Transverse colon (tissue), 4 donors: Measurements from ENCODE around the gene NCMAP. TPM values are rescaled to one million over a fixed set of nuclear protein-coding genes. Genes with fewer than 3 reads are reported as not detected.

Source experiments
- DNase-seq: peaks from one replicate; pipeline ENCODE4 v3.0.0-alpha.2; 2019
- H3K27ac ChIP-seq, 4 donors: fragments of 200-600 bp; sonication (generic); 2 replicates each; pipeline ENCODE4 v1.5.1; 2016 to 2018; ENCODE audit warnings: inconsistent platforms in 4 of 4
- H3K27me3 ChIP-seq: fragments of 200-600 bp; sonication (generic); 2 replicates; pipeline ENCODE4 v1.5.1; 2017; ENCODE audit warnings: inconsistent platforms
- H3K36me3 ChIP-seq, 4 donors: fragments of 200-600 bp; sonication (generic); 2 replicates each; pipeline ENCODE4 v1.5.1; 2017 to 2019; ENCODE audit warnings: inconsistent platforms in 4 of 4
- H3K4me1 ChIP-seq, 4 donors: fragments of 200-600 bp; sonication (generic); 2 replicates each; pipeline ENCODE4 v1.5.1; 2017 to 2020; ENCODE audit warnings: inconsistent platforms in 4 of 4
- H3K4me3 ChIP-seq, 4 donors: fragments of 200-600 bp; sonication (generic); 1 replicate in 1 of 4; 2 replicates in 3 of 4; pipeline versions ENCODE4 v1.5.1 to v1.6.1; 2017 to 2019; ENCODE audit warnings: inconsistent platforms in 4 of 4
- H3K9me3 ChIP-seq, 2 donors: fragments of 200-600 bp; sonication (generic); 2 replicates each; pipeline ENCODE4 v1.5.1; 2017 to 2019; ENCODE audit warnings: inconsistent platforms in 2 of 2
- CTCF ChIP-seq, 5 experiments: fragments of 200-600 bp in 3 of 5; fragments of 450-650 bp in 2 of 5; sonication (generic) in 3 of 5; IDR thresholded peaks; 1 replicate in 2 of 5; 2 replicates in 3 of 5; pipeline ENCODE4 v1.5.1; 2016 to 2017; ENCODE audit warnings: antibody characterized with exemption in 5 of 5, inconsistent platforms in 3 of 5, mild to moderate bottlenecking in 2 of 5, moderate library complexity in 1 of 5
- EP300 ChIP-seq: sonication (generic); formaldehyde crosslinking; IDR thresholded peaks from one replicate; pipeline ENCODE4 v1.6.1; 2017; ENCODE audit warnings: antibody characterized with exemption, low read depth
- POLR2A ChIP-seq: fragments of 450-650 bp; IDR thresholded peaks from one replicate; pipeline ENCODE4 v1.6.1; 2016; ENCODE audit warnings: antibody characterized with exemption, mild to moderate bottlenecking, moderate library complexity
- POLR2AphosphoS5 ChIP-seq, 3 donors: sonication (generic); formaldehyde crosslinking; IDR thresholded peaks; one replicate each; pipeline ENCODE4 v1.6.1; 2016; ENCODE audit warnings: antibody characterized with exemption in 3 of 3
- WGBS, 2 donors: methylation state at CpG; one replicate each; pipeline ENCODE4 v1.1.5; 2018; ENCODE audit warnings: low coverage in 1 of 2; 5-methylcytosine and 5-hydroxymethylcytosine counted together
- in situ Hi-C, 4 donors: fragments of 200-750 bp; cut with MboI; loops; one replicate each; pipeline versions ENCODE4 v1.15.0 to v1.15.1; 2017; ENCODE audit warnings: low sequenced_read_pairs in 3 of 4, low pct_ligation_motif_present in 1 of 4, low pct_unique_long_range_greater_than_20kb in 1 of 4
- intact Hi-C: fragments of 100-400 bp; cut with DNase I; formaldehyde crosslinking; loops from one replicate; pipeline ENCODE4 v1.15.1; 2023; ENCODE audit warnings: low total_unique reads
- small RNA-seq, 4 donors: library from RNA; depleted of rRNA; stranded (forward); fragments of <200 nt; gene quantifications; one replicate each; pipeline ENCODE3, GENCODE V24; 2016
- total RNA-seq, 4 donors: library from RNA; depleted of rRNA; stranded (reverse); fragments of >200 nt; gene quantifications; one replicate each; pipeline ENCODE4 v1.1.0, GENCODE V29; 2016

NCMAP gene
- total RNA-seq, 4 donors from 2014 or later, result 0.37 to 2.2 (median 1.4) TPM; not detected in 1

- in situ Hi-C loops, result loop anchor here in 1 of 4 donors (25.0 kb wide), 1 partner anchor 560 kb away; no protein-coding TSS in a partner anchor
- Histone ChIP-seq H3K4me3 (no peak overlapping the region), H3K9me3 (no peaks in the 10 kb centered on the region), H3K36me3 (peaks cover 0 to 100% (median 48%) of the 10 kb centered on the region in 4 donors), H3K27ac (no peak overlapping the region), H3K4me1 (no peaks in the 10 kb centered on the region), H3K27me3 (no peaks in the 10 kb centered on the region)
- 93 to 97% methylated on average over 12 to 13 of the region's 13 CpGs for WGBS, 2 donors
- no peak for DNase-seq
- intact Hi-C loops, result no loop called here
- TF ChIP-seq POLR2AphosphoS5 (IDR thresholded peaks at IDR 0.05), result no peak
- TF ChIP-seq CTCF (IDR thresholded peaks at IDR 0.05), result no peak
- TF ChIP-seq POLR2A, result no peak
- TF ChIP-seq EP300, result no peak
Measured at GRCh38 chr1:24652382-24652781, 96.5 kb downstream of the NCMAP start.

- intact Hi-C loops (no loop called here), in situ Hi-C loops (loop anchor here in 1 of 4 donors (25.0 kb wide), 1 partner anchor 558 kb away; no protein-coding TSS in a partner anchor)
- TF ChIP-seq POLR2A (no peak), CTCF (IDR thresholded peaks at IDR 0.05) (no peak), POLR2AphosphoS5 (IDR thresholded peaks at IDR 0.05) (no peak), EP300 (no peak)
- no peak for DNase-seq
- H3K9me3 ChIP-seq, result no peaks in the 10 kb centered on the region
- H3K27ac ChIP-seq, result no peak overlapping the region
- H3K36me3 ChIP-seq, result peaks cover 0 to 94% (median 45%) of the 10 kb centered on the region in 4 donors
- H3K4me3 ChIP-seq, result no peak overlapping the region
- no peaks in the 10 kb centered on the region for H3K27me3 ChIP-seq
- H3K4me1 ChIP-seq, result no peaks in the 10 kb centered on the region
- WGBS, 2 donors, result 97 to 100% methylated on average over 3 of the region's 3 CpGs
Measured at GRCh38 chr1:24654010-24654409, 98.1 kb downstream of the NCMAP start.

GRCh38 chr1:24656046-24656445 is 100.2 kb downstream of the NCMAP start:
- Histone ChIP-seq H3K4me1 (no peaks in the 10 kb centered on the region), H3K27ac (no peak overlapping the region), H3K27me3 (no peaks in the 10 kb centered on the region), H3K9me3 (no peaks in the 10 kb centered on the region), H3K36me3 (peaks cover 0 to 94% (median 43%) of the 10 kb centered on the region in 4 donors), H3K4me3 (no peak overlapping the region)
- TF ChIP-seq POLR2AphosphoS5 (IDR thresholded peaks at IDR 0.05), result no peak
- in situ Hi-C loops (loop anchor here in 1 of 4 donors (25.0 kb wide), 1 partner anchor 556 kb away; no protein-coding TSS in a partner anchor), intact Hi-C loops (no loop called here)
- no peak for DNase-seq
- WGBS, 2 donors, result 100% methylated on average over 1 of the region's 1 CpG

GRCh38 chr1:24657781-24658180 is 101.9 kb downstream of the NCMAP start:
- H3K36me3 ChIP-seq, result peaks cover 0 to 94% (median 43%) of the 10 kb centered on the region in 4 donors
- no peak overlapping the region for H3K27ac ChIP-seq
- in situ Hi-C loops, result loop anchor here in 1 of 4 donors (25.0 kb wide), 1 partner anchor 555 kb away; no protein-coding TSS in a partner anchor
- no peaks in the 10 kb centered on the region for H3K4me1 ChIP-seq
- DNase-seq, result no peak
- intact Hi-C loops, result no loop called here
- no peaks in the 10 kb centered on the region for H3K27me3 ChIP-seq
- no peak overlapping the region for H3K4me3 ChIP-seq
- 82 to 87% methylated on average over 3 of the region's 3 CpGs for WGBS, 2 donors
- no peaks in the 10 kb centered on the region for H3K9me3 ChIP-seq
- no peak for TF ChIP-seq POLR2AphosphoS5 (IDR thresholded peaks at IDR 0.05)

Small RNA genes lying within 50 kb of the gene (small RNA-seq; reads per million reads assigned to genes)
- gene RF00019, result 0 reads per million in 4 donors

Other genes with a start within 250 kb of the NCMAP start
- not detected for gene GRHL3, start 236.7 kb upstream of the NCMAP start, total RNA-seq
- 10 to 100 TPM in 3 of 4 donors, 1 to 10 TPM in 1; 4.6 to 33.7 (median 23.3) TPM for gene STPG1, start 142.3 kb upstream of the NCMAP start, total RNA-seq
- gene NIPAL3, start 140.3 kb upstream of the NCMAP start, total RNA-seq, result 10 to 100 TPM; 34.8 to 55.8 (median 46.8) TPM
- 10 to 100 TPM in 2 of 4 donors, 1 to 10 TPM in 2; 6.4 to 17.5 (median 11.3) TPM for gene RCAN3, start 53.3 kb upstream of the NCMAP start, total RNA-seq
- gene SRRM1, start 87.2 kb downstream of the NCMAP start, total RNA-seq, result 100 to 1,000 TPM in 3 of 4 donors, 10 to 100 TPM in 1; 71.1 to 209 (median 141) TPM
- gene CLIC4, start 189.4 kb downstream of the NCMAP start, total RNA-seq, result 100 to 1,000 TPM in 1 of 4 donors, 10 to 100 TPM in 3; 52.4 to 107 (median 65.0) TPM